ENCODE data around the gene IST1. TPM values are rescaled to one million over a fixed set of nuclear protein-coding genes. Genes with fewer than 3 reads are reported as not detected.

Gene IST1
- total and polyA plus RNA-seq, 9 of the 15 experiments (the other 6 are each of a cell fraction or from before 2014, with no cell fraction given) = 135 to 334 (median 188) TPM

GRCh38 chr16:71969353-71969752 is 74.0 kb downstream of the IST1 start:
- intact Hi-C loops (cut with micrococcal nuclease) = loop anchor here (10.0 kb wide), 2 partner anchors 225 to 355 kb away; no protein-coding TSS in a partner anchor
- H3K9me3 ChIP-seq (replicated peaks; ENCODE audit: control insufficient read depth, insufficient read depth, low read depth, low read length) = no peaks in the 10 kb centered on the region
- FAIRE-seq (no peak), DNase-seq (ENCODE audit: extremely low read depth in 1 of 4, low spot score in 3 of 4) (no peak), ATAC-seq (no peak)
- no TSS peak for BruUV-seq (replicated peaks)
- no peak overlapping the region for H2AFZ ChIP-seq (ENCODE audit: low read depth, low read length)
- no peak overlapping the region for H3K4me3 ChIP-seq
- H3K9me1 ChIP-seq (ENCODE audit: control insufficient read depth, insufficient read depth, low read length) = no peaks in the 10 kb centered on the region
- H3K79me2 ChIP-seq (ENCODE audit: control insufficient read depth, insufficient read depth, low read length) = no peaks in the 10 kb centered on the region
- in situ Hi-C loops (cut with MboI) = no loop called here
- H3K36me3 ChIP-seq (ENCODE audit: control insufficient read depth, insufficient read depth, low read length) = no peaks in the 10 kb centered on the region
- ChIA-PET POLR2A (no interaction called here), CTCF (ENCODE audit: low intra/inter-chr PET ratio) (no interaction called here)
- no peaks in the 10 kb centered on the region; a peak in 1 of 5 replicates for H3K4me1 ChIP-seq (replicated peaks in 1 of 2; ENCODE audit: control insufficient read depth in 2 of 2, insufficient read depth in 2 of 2, low read length in 2 of 2)
- peaks cover 9 to 23% of the 10 kb centered on the region in 2 experiments for H3K27me3 ChIP-seq (ENCODE audit: control insufficient read depth in 2 of 2, insufficient read depth in 2 of 2, low read length in 2 of 2)
- H3K27ac ChIP-seq (ENCODE audit: extremely low read depth, low read depth, low read length) = no peak overlapping the region
- H4K20me1 ChIP-seq (replicated peaks; ENCODE audit: control insufficient read depth, insufficient read depth, low read length) = no peaks in the 10 kb centered on the region
- H3K4me2 ChIP-seq (ENCODE audit: insufficient read depth, low read length) = no peak overlapping the region
- 13% methylated on average over 2 of the region's 2 CpGs for WGBS (ENCODE audit: insufficient coverage, low coverage, missing lambda C conversion rate)
- no peak overlapping the region for H3K9ac ChIP-seq (ENCODE audit: insufficient read depth in 1 of 2, low read depth in 2 of 2, low read length in 2 of 2)
- TF ChIP-seq ZC3H8 (IDR thresholded peaks at IDR 0.05) (no peak), FOXA1 (IDR thresholded peaks at IDR 0.05; ENCODE audit: borderline replicate concordance) (no peak), HINFP (tag; conservative IDR thresholded peaks at IDR 0.05; ENCODE audit: low read depth) (no peak), ZBTB33 (CRISPR knock-in tag; IDR thresholded peaks at IDR 0.05) (no peak), PHF8 (IDR thresholded peaks at IDR 0.05; ENCODE audit: borderline replicate concordance, low read length) (no peak), PML (IDR thresholded peaks at IDR 0.05; ENCODE audit: low read length) (no peak), STAT6 (CRISPR knock-in tag; IDR thresholded peaks at IDR 0.05) (no peak), FOXK1 (CRISPR knock-in tag; IDR thresholded peaks at IDR 0.05; ENCODE audit: borderline replicate concordance) (no peak), FUS (optimal IDR thresholded peaks at IDR 0.05; ENCODE audit: low read depth, low read length) (no peak), CUX1 (CRISPR knock-in tag; IDR thresholded peaks at IDR 0.05) (no peak)

Measured in K562 (cell line).